Left colon (tissue), 2 donors: ENCODE measurements around the gene KCNG4. TPM values are rescaled to one million over a fixed set of nuclear protein-coding genes. Genes with fewer than 3 reads are reported as not detected.
A peak's percentile ranks its signal among the peaks of the same experiment; 100 is the strongest.

Source experiments
- ATAC-seq: fragments of 200-7000 bp; cut with Tn5 transposase; one replicate; pipeline ENCODE4 v1.9.1; 2020; ENCODE audit warnings: mild to moderate bottlenecking, moderate library complexity
- DNase-seq, 2 donors: peaks; one replicate each; pipeline ENCODE4 v3.0.0-alpha.2; 2020
- intact Hi-C, 2 donors: fragments of 100-400 bp; cut with DNase I in 1 of 2; cut with micrococcal nuclease in 1 of 2; formaldehyde crosslinking; loops; one replicate each; pipeline versions ENCODE4 v1.11.2 to v1.14.0; 2022; cut with DNase I, micrococcal nuclease
- total RNA-seq, 2 donors: library from RNA; stranded (reverse); fragmentation: NEBNext Ultra II Directional; extraction: Animal tissue kit (Norgen Biotek cat#: 25700); gene quantifications; one replicate each; pipeline ENCODE4 v1.2.1, GENCODE V29; 2021
- donor health status: DM: no; HTN: no; CAD: no.
- donor health status: DM: yes; HTN: yes; CAD: no.

Gene KCNG4
- total RNA-seq, 2 donors from 2014 or later, result not detected

- no peak for ATAC-seq
- no peak for DNase-seq
- intact Hi-C loops, result no loop called here
These were observed 44.4 kb downstream of the KCNG4 start for GRCh38 chr16:84195201-84196093.

GRCh38 chr16:84194470-84195200 is 45.2 kb downstream of the KCNG4 start:
- DNase-seq, result no peak
- ATAC-seq, result no peak
- intact Hi-C loops, result no loop called here

DNA sequence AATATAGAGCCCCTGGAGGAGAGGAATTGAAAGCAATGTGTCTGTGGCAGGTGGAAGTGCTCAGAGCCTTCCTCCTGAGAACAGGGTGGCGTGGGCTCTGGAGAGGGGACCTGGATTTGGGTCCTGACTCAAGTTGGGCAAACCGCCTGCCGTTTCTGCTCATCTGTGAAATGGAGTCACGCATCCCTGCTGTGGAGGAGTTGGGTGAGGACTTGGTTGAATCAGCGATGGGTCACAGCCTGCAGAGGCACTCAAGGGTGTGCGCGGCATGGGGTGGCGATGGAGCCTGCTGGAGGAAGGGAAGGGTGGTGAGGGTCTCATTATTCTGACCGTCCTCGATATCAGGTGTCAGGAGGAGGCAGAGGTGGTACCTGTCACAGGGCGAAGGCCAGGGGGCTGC is 45.8 kb downstream of the KCNG4 start:
- no peak for DNase-seq
- intact Hi-C loops, result no loop called here
- ATAC-seq, result no peak

DNA sequence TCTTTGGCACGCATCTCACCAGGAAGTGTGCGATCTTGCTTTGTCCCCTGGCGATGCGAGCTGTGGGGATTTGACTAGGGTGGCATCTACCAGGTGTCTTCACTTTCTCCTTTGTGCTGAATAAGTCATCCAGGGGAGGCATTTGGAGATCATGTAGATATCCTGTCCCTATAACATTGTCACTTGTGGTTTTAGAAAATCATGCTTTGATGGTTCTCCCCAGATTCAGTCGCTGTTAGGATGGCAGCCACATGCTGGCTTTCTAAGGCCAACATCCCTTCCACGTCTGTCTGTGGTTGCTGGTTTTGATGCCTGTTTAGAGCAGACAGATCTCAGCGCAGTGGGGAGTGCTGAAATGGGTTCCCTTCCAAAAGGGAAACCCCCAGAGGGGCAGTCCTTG is 46.3 kb downstream of the KCNG4 start:
- intact Hi-C loops, result no loop called here
- ATAC-seq (no peak), DNase-seq (no peak)

DNA sequence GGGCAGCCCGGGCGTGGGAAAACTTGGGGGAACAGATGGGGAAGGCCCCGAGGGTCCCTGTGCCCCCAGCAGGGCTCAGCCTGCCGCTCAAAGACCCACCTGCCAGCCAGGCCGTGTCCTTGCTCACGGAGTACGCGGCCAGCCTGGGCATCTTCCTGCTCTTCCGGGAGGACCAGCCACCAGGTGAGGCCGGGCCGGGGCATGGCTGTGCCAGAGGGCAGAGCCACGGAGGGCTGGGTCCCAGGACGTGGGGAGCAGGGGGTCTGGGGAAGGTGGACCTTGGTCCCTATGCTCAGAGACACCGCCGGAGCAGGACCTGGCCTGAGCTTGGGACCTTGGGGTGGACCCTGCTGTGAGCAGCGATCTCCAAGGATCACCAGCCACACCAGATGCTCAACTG is 48.3 kb downstream of the KCNG4 start:
- no peak for DNase-seq
- intact Hi-C loops, result no loop called here
- ATAC-seq, result no peak

GRCh38 chr16:84190731-84191388 is 49.0 kb downstream of the KCNG4 start, which contains the start of gene ADAD2:
Gene ADAD2, plus strand, starts transcription at chr16:84191157. Its CDS starts 74 bp downstream, at chr16:84191231.
- DNase-seq, result no peak
- ATAC-seq, result no peak
- intact Hi-C loops, result no loop called here

DNA sequence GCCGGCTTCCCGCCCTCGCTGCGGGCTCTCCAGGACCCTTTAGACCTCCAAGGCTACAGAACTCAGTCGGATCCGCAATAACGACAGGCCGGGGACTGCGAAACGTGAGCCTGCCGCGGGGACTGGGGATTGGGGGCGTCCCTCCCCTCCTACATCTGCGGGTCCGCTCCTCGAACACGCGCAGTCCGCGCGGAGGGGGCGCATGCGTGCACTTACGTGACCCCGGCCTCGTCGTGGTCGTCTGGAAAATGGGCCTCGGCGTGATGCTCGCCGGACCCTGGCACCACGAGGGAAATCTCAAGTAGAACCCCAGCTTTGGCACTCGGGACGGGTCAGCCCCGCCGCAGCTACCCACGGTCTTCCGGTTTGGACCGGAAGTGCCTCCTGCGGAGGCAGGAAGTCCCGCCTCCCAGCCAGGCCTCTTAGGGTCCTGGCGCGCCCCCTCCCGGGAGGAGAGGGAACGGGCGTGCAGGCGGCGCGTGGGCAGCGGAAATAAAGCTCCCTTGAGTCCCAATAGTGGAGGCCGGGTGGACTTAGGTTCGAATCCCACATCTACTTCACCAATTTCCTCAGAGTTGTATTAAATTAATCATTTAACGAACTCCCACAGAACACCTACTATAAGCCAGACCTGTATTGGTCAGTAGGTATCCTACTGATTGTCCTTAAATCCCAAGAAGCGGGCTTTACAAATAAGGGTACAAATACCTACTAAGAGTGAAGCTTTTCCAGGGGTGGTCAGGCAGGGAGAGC is 53.0 kb downstream of the KCNG4 start, which contains the start of gene TAF1C:
TAF1C (minus strand) TSS at position 373 of the 753 bp plus-strand sequence. CDS start 2,069 bp downstream, outside the sequence.
- intact Hi-C loops, result loop anchor here in 1 of 2 donors (10.0 kb wide), 1 partner anchor 102 kb away; no protein-coding TSS in a partner anchor

GRCh38 chr16:84184775-84185174 is 55.0 kb downstream of the KCNG4 start:
- intact Hi-C loops, result loop anchor here in 1 of 2 donors (10.0 kb wide), 1 partner anchor 100 kb away; no protein-coding TSS in a partner anchor
- DNase-seq (no peak), ATAC-seq (no peak)

More for the DNA sequence above, 53.0 kb downstream of the KCNG4 start, which contains the start of gene TAF1C:
- DNase-seq (peak; percentile 88 to 96), ATAC-seq (peak; percentile 99)

- intact Hi-C loops, result loop anchor here in 1 of 2 donors (10.0 kb wide), 1 partner anchor 99 kb away; no protein-coding TSS in a partner anchor
- no peak for ATAC-seq
- DNase-seq, result no peak
These were observed 55.8 kb downstream of the KCNG4 start for GRCh38 chr16:84183911-84184591.

DNA sequence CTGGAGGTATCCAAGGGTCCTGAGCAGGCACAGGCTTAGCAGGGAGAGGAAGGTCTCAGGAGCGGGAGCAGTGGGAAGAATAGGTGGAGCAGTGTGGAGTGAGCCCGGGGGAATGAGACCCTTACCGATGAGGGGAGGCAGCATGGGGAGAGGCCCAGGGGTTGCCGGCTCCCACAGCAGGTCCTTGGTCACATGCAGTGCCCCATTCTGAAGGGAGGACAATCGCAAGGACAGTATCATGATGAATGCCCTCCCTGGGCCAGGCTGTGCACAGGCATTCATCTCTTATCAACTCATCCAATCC is 56.3 kb downstream of the KCNG4 start:
- intact Hi-C loops, result loop anchor here in 1 of 2 donors (10.0 kb wide), 1 partner anchor 99 kb away; no protein-coding TSS in a partner anchor
- no peak for DNase-seq
- no peak for ATAC-seq

GRCh38 chr16:84182680-84183571 is 56.9 kb downstream of the KCNG4 start:
- DNase-seq (no peak), ATAC-seq (no peak)
- intact Hi-C loops, result loop anchor here in 1 of 2 donors (10.0 kb wide), 1 partner anchor 98 kb away; no protein-coding TSS in a partner anchor

- ATAC-seq, result no peak
- intact Hi-C loops, result loop anchor here in 1 of 2 donors (10.0 kb wide), 1 partner anchor 97 kb away; no protein-coding TSS in a partner anchor
- DNase-seq, result no peak
These were observed 57.7 kb downstream of the KCNG4 start for GRCh38 chr16:84182104-84182503.

DNA sequence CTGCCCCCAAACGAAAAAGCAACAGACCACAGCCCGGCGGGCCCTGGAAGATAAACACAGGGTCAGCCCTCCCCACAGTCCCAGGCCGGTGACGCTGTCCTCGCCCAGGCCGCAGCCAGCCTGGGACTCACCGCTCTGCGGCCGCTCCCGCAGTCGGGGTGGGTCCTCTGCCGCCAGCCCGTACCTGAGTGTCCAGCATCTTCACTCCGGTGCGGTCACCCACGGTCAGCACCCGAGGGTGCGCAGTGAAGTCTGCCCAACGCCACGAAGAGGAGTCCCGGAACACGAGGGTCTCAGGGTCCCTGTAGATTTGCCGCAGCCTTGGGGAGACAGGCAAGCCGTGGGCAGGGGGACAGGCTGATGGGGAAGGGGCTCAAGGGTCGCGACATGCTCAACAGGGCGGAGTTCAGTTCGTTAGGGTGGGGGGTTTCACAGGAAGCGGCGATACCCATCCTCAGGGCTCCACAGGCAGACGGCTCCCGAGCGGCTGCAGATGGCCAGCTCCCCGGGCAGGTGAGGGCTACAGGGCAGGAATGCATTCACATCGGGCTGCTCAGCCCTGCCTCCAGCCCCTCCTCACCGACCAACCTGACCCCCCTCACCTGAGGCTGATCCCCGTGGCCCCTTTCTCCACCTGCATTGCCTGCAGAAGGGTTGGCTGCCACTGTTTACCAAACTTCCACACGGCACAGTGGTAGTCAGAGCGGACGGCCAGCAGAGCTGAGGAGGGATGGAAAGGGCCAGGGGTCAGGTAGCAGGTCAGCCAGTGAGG is 58.5 kb downstream of the KCNG4 start:
- no peak for ATAC-seq
- no peak for DNase-seq
- intact Hi-C loops, result loop anchor here in 1 of 2 donors (10.0 kb wide), 1 partner anchor 97 kb away; no protein-coding TSS in a partner anchor

DNA sequence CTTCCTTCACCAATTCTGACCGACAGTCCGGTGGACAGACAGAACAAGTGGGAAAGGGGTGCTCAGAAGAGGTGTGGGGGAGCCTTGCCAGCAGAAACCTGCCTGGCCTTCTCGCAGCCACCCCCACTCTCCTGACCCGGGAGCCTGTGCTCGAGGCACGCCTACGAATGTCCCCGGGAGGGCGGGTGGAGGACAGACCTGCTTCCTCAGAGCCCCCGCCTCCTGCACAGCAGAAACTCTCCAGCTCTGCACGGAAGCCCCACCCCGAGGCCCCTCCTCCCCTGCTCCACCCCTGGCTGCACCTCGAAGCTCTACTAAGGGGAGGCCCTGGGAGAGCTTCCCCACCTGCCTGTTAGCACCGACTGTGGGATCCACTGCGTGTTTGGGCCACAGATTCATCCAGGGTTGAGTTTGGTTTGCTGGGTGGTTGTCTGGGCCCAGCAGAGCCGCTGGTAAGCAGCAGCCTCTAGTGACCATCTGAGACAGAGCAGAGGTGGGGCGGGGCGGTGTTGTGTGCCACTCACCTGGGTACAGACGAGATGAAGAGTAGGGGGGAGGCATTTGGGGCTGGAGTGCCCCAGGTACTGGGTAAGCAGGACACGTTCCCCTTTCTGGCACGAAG is 59.2 kb downstream of the KCNG4 start:
- ATAC-seq (no peak), DNase-seq (no peak)
- intact Hi-C loops, result loop anchor here in 1 of 2 donors (10.0 kb wide), 1 partner anchor 96 kb away; no protein-coding TSS in a partner anchor

GRCh38 chr16:84179612-84180320 is 60.0 kb downstream of the KCNG4 start:
- ATAC-seq, result no peak
- intact Hi-C loops, result loop anchor here in 1 of 2 donors (10.0 kb wide), 1 partner anchor 95 kb away; no protein-coding TSS in a partner anchor
- DNase-seq, result no peak
